ENCODE results near the gene UBAC2.

DNA sequence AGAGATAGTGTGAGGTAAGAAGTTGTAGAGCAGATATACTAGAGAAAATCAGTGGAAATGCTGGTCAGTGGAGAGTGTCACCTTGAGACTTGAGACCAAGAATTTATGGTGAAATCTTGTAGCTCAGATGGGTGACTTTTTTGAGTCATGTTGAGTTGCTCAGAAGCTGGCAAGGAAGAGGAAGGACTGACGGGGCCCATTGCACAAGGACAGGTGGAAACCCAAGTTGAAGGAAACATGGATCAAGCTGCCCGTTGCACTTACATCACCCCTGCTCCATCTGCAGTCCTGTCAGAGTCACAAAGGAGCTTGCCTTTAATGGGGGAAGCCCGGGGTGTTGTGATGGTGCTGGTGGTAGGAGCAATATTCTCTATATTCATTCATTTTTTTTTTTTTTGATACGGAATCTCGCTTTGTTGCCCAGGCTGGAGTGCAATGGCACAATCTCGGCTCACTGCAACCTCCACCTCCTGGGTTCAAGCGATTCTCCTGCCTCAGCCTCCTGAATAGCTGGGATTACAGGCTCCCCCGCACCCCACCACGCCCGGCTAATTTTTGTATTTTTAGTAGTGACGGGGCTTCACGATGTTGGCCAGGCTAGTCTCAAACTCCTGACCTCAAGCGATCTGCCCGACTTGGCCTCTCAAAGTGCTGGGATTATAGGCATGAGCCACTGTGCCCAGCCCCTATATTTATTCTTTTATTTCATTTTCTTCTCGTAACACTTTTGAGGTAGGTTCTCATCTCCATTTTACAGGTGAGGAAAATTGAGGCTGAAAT is 27.4 kb downstream of the UBAC2 start:
- no peak for TF ChIP-seq POLR2A (IDR thresholded peaks at IDR 0.05)
- TF ChIP-seq, protein P1, sequence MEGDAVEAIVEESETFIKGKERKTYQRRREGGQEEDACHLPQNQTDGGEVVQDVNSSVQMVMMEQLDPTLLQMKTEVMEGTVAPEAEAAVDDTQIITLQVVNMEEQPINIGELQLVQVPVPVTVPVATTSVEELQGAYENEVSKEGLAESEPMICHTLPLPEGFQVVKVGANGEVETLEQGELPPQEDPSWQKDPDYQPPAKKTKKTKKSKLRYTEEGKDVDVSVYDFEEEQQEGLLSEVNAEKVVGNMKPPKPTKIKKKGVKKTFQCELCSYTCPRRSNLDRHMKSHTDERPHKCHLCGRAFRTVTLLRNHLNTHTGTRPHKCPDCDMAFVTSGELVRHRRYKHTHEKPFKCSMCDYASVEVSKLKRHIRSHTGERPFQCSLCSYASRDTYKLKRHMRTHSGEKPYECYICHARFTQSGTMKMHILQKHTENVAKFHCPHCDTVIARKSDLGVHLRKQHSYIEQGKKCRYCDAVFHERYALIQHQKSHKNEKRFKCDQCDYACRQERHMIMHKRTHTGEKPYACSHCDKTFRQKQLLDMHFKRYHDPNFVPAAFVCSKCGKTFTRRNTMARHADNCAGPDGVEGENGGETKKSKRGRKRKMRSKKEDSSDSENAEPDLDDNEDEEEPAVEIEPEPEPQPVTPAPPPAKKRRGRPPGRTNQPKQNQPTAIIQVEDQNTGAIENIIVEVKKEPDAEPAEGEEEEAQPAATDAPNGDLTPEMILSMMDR (IDR thresholded peaks at IDR 0.05), result no peak

All from heart left ventricle (tissue), 13 donors.